K562 (cell line): ENCODE data around the gene PHEX. TPM values are rescaled to one million over a fixed set of nuclear protein-coding genes. Genes with fewer than 3 reads are reported as not detected.

ENCODE experiments used
- ATAC-seq: fragments of 200-7000 bp; cut with Tn5 transposase; 3 replicates; pipeline ENCODE4 v1.9.1; 2020; ENCODE audit warnings: moderate library complexity
- BruUV-seq: library from RNA; stranded (reverse); fragments of 400-500 nt; replicated peaks from 2 replicates; lab custom pipeline; 2021; lab: Mats Ljungman, UMichigan
- CTCF ChIA-PET: fragments of 300-600 bp; formaldehyde crosslinking; extraction: SDS; loops from one replicate; lab custom pipeline; 2021; ENCODE audit warnings: low intra/inter-chr PET ratio; lab: Yijun Ruan, JAX
- POLR2A ChIA-PET: fragments of 300-600, 350-650 bp; sonication (Branson Sonifier 250); formaldehyde crosslinking; extraction: SDS; loops from one replicate; lab custom pipeline; 2021; ENCODE audit warnings: antibody characterized with exemption, inconsistent platforms; lab: Yijun Ruan, JAX
- DNase-seq, 4 experiments: peaks; one replicate each; pipeline versions ENCODE4 v3.0.0 to v3.0.0-alpha.2; 2011 to 2018; ENCODE audit warnings: low spot score in 3 of 4, mixed read lengths in 3 of 4; ENCODE audit errors: extremely low read depth in 1 of 4
- FAIRE-seq: peaks from 2 replicates; lab custom pipeline; 2011; peaks lifted over from hg19 to GRCh38; lab: Jason Lieb, UNC
- H2AFZ ChIP-seq: 2 replicates; pipeline ENCODE4 v1.6.0; 2011; ENCODE audit warnings: low read depth, low read length, control low read depth, inconsistent platforms
- H3K27ac ChIP-seq: fragments of 200-600 bp; 3 replicates; pipeline ENCODE4 v1.8.0; 2011; ENCODE audit warnings: low read depth, mild to moderate bottlenecking, control low read depth, inconsistent platforms, low read length, moderate library complexity, mixed read lengths; ENCODE audit errors: extremely low read depth
- H3K27me3 ChIP-seq, 2 experiments: fragments of 300-600 bp in 1 of 2; 2 replicates in 1 of 2; 3 replicates in 1 of 2; pipeline versions ENCODE4 v1.6.0 to v1.8.0; 2011; ENCODE audit warnings: inconsistent platforms in 2 of 2, low read length in 2 of 2, mild to moderate bottlenecking in 1 of 2, mixed read lengths in 1 of 2, moderate library complexity in 1 of 2; ENCODE audit not compliant: control insufficient read depth in 2 of 2, insufficient read depth in 2 of 2
- H3K36me3 ChIP-seq: fragments of 300-600 bp; 3 replicates; pipeline ENCODE4 v1.8.0; 2011; ENCODE audit warnings: mild to moderate bottlenecking, low read length, inconsistent platforms; ENCODE audit not compliant: control insufficient read depth, insufficient read depth
- H3K4me1 ChIP-seq, 2 experiments: fragments of 200-600 bp in 1 of 2; replicated peaks in 1 of 2; 2 replicates in 1 of 2; 3 replicates in 1 of 2; pipeline versions ENCODE4 v1.5.1 to v1.8.0; 2011; ENCODE audit warnings: inconsistent platforms in 2 of 2, low read length in 2 of 2, mild to moderate bottlenecking in 1 of 2, mixed read lengths in 1 of 2, moderate library complexity in 1 of 2; ENCODE audit not compliant: control insufficient read depth in 2 of 2, insufficient read depth in 2 of 2
- H3K4me2 ChIP-seq: 2 replicates; pipeline ENCODE4 v1.6.1; 2011; ENCODE audit warnings: low read length, control low read depth, inconsistent platforms, mixed read lengths; ENCODE audit not compliant: insufficient read depth
- H3K4me3 ChIP-seq: fragments of 200-600 bp; sonication (generic), shearing (Covaris generic); 2 replicates; pipeline ENCODE4 v1.5.1; 2016; ENCODE audit warnings: control low read depth, inconsistent platforms
- H3K79me2 ChIP-seq: fragments of 200-600 bp; 3 replicates; pipeline ENCODE4 v1.8.0; 2011; ENCODE audit warnings: low read length, inconsistent platforms; ENCODE audit not compliant: control insufficient read depth, insufficient read depth
- H3K9ac ChIP-seq, 2 experiments: 2 replicates each; pipeline versions ENCODE4 v1.6.0 to v1.6.1; 2011; ENCODE audit warnings: low read depth in 2 of 2, low read length in 2 of 2, control low read depth in 1 of 2, inconsistent platforms in 1 of 2, mild to moderate bottlenecking in 1 of 2, mixed read lengths in 1 of 2; ENCODE audit not compliant: insufficient read depth in 1 of 2
- H3K9me1 ChIP-seq: one replicate; pipeline ENCODE4 v1.6.0; 2011; ENCODE audit warnings: inconsistent platforms, mild to moderate bottlenecking, low read length, moderate library complexity; ENCODE audit not compliant: control insufficient read depth, insufficient read depth
- H3K9me3 ChIP-seq: replicated peaks from 2 replicates; pipeline ENCODE4 v1.5.1; 2011; ENCODE audit warnings: low read depth, low read length, inconsistent platforms; ENCODE audit not compliant: control insufficient read depth, insufficient read depth
- H4K20me1 ChIP-seq: replicated peaks from 2 replicates; pipeline ENCODE4 v1.6.1; 2011; ENCODE audit warnings: low read length, inconsistent platforms, mixed read lengths; ENCODE audit not compliant: control insufficient read depth, insufficient read depth
- CHAMP1 ChIP-seq: fragments of 450-650 bp; IDR thresholded peaks from 2 replicates; pipeline ENCODE4 v1.6.1; 2016; ENCODE audit warnings: mild to moderate bottlenecking
- CSDE1 ChIP-seq, 2 experiments: fragments of 450-650 bp; IDR thresholded peaks; 2 replicates each; pipeline ENCODE4 v1.6.1; 2016; ENCODE audit warnings: mild to moderate bottlenecking in 1 of 2
- EWSR1 ChIP-seq: fragments of 450-650 bp; IDR thresholded peaks from 2 replicates; pipeline ENCODE4 v1.6.1; 2018; ENCODE audit warnings: borderline replicate concordance, mild to moderate bottlenecking, low read depth, moderate library complexity; ENCODE audit not compliant: partially characterized antibody
- KAT2B ChIP-seq: IDR thresholded peaks from one replicate; pipeline ENCODE4 v1.6.1; 2012; ENCODE audit warnings: low read depth, mild to moderate bottlenecking, control low read depth, inconsistent platforms, low read length, moderate library complexity
- NR3C1 ChIP-seq: sonication (generic); formaldehyde crosslinking; IDR thresholded peaks from 2 replicates; pipeline ENCODE4 v1.8.1; 2022; ENCODE audit warnings: missing genetic modification reagents
- SMAD1 ChIP-seq: fragments of 150-350 bp; IDR thresholded peaks from 2 replicates; pipeline ENCODE4 v1.6.1; 2014; ENCODE audit warnings: low read length, low read depth; ENCODE audit not compliant: partially characterized antibody
- TRIM24 ChIP-seq, 2 experiments: fragments of 450-650 bp; IDR thresholded peaks; 2 replicates each; pipeline ENCODE4 v1.6.1; 2016
- USF2 ChIP-seq: sonication (generic); formaldehyde crosslinking; IDR thresholded peaks from 2 replicates; pipeline ENCODE4 v1.5.0; 2020; ENCODE audit warnings: missing genetic modification reagents
- ZBED1 ChIP-seq: IDR thresholded peaks from 2 replicates; pipeline ENCODE4 v1.6.1; 2014
- ZFP91 ChIP-seq: sonication (generic); formaldehyde crosslinking; IDR thresholded peaks from 2 replicates; pipeline ENCODE4 v1.8.0; 2022; ENCODE audit warnings: mild to moderate bottlenecking, missing genetic modification reagents
- whole genome bisulfite sequencing: fragments of 100-300 bp; shearing (Covaris generic); methylation state at CpG from one replicate; pipeline ENCODE4 v1.1.6; 2016; ENCODE audit warnings: low coverage, mixed read lengths; ENCODE audit not compliant: insufficient coverage; ENCODE audit errors: missing lambda C conversion rate; 5-methylcytosine and 5-hydroxymethylcytosine counted together
- in situ Hi-C: fragments of 300-500 bp; cut with MboI; formaldehyde crosslinking; loops from 4 replicates; pipeline ENCODE4 v1.15.0; 2018; ENCODE audit warnings: inconsistent platforms, mixed read lengths
- intact Hi-C: fragments of 100-400 bp; cut with micrococcal nuclease; formaldehyde crosslinking; loops from 2 replicates; pipeline ENCODE4 v1.14.2; 2022
- polyA plus RNA-seq, 8 experiments: library from polyadenylated mRNA; depleted of rRNA in 4 of 8; stranded (reverse) in 5 of 8; unstranded in 3 of 8; fragments of >200 nt; fragmentation: Nextera tagmentation in 2 of 8; fragmentation: Illumina TruSeq in 1 of 8; extraction: Ambion mirVana in 2 of 8; extraction: Trizol in 1 of 8; gene quantifications; 2 replicates each; pipeline versions ENCODE4 v1.2.1 to v1.2.3, GENCODE V29; 2011 to 2014; ENCODE audit warnings: inconsistent platforms in 1 of 8, missing spikeins in 1 of 8
- total RNA-seq, 7 experiments: library from RNA; depleted of rRNA in 6 of 7; stranded (reverse); fragments of >200 nt in 6 of 7; fragmentation: Illumina TruSeq in 2 of 7; extraction: Trizol in 2 of 7; gene quantifications; 2 replicates each; pipeline versions ENCODE4 v1.2.1 to v1.2.3, GENCODE V29; 2011 to 2021; ENCODE audit warnings: low replicate concordance in 1 of 7

PHEX gene
- total and polyA plus RNA-seq, 9 of the 15 experiments (the other 6 are each of a cell fraction or from before 2014, with no cell fraction given): 0.01 to 0.11 (median 0.04) TPM; not detected in 6

GRCh38 chrX:22193851-22194659, 161.9 kb downstream of the PHEX start:
- Histone ChIP-seq H3K9me1 (no peaks in the 10 kb centered on the region), H2AFZ (no peak overlapping the region), H3K9ac (no peak overlapping the region), H3K79me2 (no peaks in the 10 kb centered on the region), H3K9me3 (no peaks in the 10 kb centered on the region), H3K27me3 (no peaks in the 10 kb centered on the region), H3K4me3 (no peak overlapping the region), H4K20me1 (no peaks in the 10 kb centered on the region), H3K36me3 (no peaks in the 10 kb centered on the region), H3K4me2 (no peak overlapping the region), H3K27ac (no peak overlapping the region), H3K4me1 (no peaks in the 10 kb centered on the region)
- FAIRE-seq: no peak
- intact Hi-C loops (loop anchor here (5.0 kb wide), 1 partner anchor 57 kb away; no protein-coding TSS in a partner anchor), in situ Hi-C loops (no loop called here)
- no TSS peak for BruUV-seq
- 2% methylated on average over 8 of the region's 8 CpGs for WGBS
- no peak for DNase-seq
- no peak for ATAC-seq
- TF ChIP-seq NR3C1: no peak
- TF ChIP-seq ZFP91 (CRISPR knock-in tag): no peak
- no peak for TF ChIP-seq ZBED1
- TF ChIP-seq CSDE1 (IDR thresholded peaks at IDR 0.05): no peak
- TF ChIP-seq SMAD1: no peak
- TF ChIP-seq EWSR1: no peak
- no peak for TF ChIP-seq USF2 (CRISPR knock-in tag)
- no peak for TF ChIP-seq CHAMP1
- TF ChIP-seq KAT2B: no peak
- TF ChIP-seq TRIM24 (IDR thresholded peaks at IDR 0.05): no peak
- ChIA-PET POLR2A (interaction anchor here (0.7 kb wide), 1 partner anchor 209 kb away, joined by 3 read pairs; no protein-coding TSS in a partner anchor), CTCF (no interaction called here)
